ENCODE data around the gene CPHXL.

CPHXL gene

DNA sequence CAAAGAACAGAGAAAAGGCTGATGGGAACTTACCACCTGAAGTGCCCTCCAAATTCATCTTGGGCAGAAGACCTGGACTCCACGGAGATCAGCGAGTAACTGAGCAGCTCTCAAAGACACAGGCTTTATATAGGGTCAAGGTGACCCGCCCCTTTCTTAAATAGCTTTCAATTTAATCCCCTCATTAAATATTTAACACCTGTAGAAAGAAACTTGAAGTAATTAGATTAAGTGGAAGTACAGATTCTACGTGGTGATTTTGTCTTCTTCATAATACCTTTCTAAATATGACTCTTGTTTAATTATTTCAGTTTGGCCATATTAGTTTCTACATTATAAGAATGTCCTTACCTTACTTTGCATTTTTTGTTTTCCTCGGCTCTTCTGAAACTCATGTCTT lies 24.9 kb downstream of the CPHXL start, which contains the start of gene DUXB:
Gene DUXB (minus strand): TSS at position 101 of the 400 bp plus-strand sequence. CDS start 43 bp downstream, at position 58.
- DNase-seq (ENCODE audit: low read depth in 2 of 2), result no peak

- no peak for DNase-seq (ENCODE audit: low read depth in 2 of 2)
Observed at GRCh38 chr16:75697571-75697970, 28.7 kb downstream of the CPHXL start.

GRCh38 chr16:75695708-75696107 lies 30.6 kb downstream of the CPHXL start:
- DNase-seq (ENCODE audit: low read depth in 2 of 2), result no peak

DNA sequence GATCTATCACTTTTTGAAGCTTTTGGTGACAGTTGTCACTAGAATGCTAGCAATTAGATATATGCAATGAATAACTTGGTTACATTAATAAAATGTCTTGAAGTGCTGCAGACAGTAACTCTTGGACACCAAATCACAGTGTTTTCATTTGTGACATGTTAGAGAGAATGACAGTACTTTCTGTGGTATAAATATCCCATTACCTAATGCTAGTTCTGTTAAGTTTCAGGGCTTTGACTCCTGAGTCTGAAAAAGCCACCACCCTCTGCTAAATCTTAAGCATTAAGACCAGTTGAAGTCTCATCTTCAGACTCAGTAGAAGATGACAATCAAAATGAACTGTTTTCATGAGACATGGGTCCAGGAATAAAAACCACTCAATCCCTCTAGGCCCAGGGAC lies 38.9 kb downstream of the CPHXL start:
- DNase-seq (ENCODE audit: low read depth in 2 of 2), result no peak

DNA sequence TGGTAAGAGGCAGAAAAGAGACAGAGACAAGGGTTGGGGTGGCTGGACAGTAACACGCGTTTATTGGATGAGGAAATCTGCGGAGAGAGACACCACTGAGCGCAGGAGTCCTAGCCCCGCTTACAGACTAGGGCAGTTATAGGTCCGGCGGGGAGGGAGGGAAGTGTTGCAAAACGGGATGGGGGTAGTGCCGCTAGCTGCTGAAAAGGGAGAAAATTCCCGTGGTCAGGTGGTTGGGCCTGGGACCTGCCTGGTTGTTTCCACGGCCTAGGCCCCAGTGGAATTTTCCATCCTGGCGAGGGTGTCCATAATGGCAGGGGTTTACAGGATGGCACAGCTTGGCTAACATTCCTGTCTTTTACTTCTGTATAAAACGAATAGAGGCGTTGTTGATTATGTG lies 44.0 kb downstream of the CPHXL start:
- DNase-seq (ENCODE audit: low read depth in 2 of 2), result no peak

GRCh38 chr16:75679366-75679765 lies 46.9 kb downstream of the CPHXL start:
- DNase-seq (ENCODE audit: low read depth in 2 of 2), result no peak

GRCh38 chr16:75676909-75677308 lies 49.4 kb downstream of the CPHXL start, which contains the start of gene CPHXL2:
Gene CPHXL2 (minus strand): TSS chr16:75677009. CDS start chr16:75676999, 10 bp downstream.
- no peak for DNase-seq (ENCODE audit: low read depth in 2 of 2)

DNA sequence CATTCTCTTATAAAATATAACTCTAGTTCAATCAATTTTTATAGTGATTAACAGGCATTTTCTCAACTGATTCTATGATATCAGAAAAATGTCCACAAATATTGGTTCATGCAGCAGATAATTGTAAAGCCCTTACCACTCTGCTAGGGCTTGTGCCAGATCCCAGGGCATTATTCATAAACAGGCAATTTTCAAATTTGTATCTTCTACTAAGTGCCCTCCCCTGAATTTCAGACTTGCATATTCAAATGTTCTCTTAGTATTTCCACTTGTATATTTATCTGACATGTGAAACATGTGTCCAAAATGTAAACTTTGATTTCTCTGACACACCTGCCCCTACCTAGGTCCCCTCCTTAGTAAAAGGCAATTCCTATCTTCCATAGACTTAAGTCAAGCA lies 58.8 kb downstream of the CPHXL start:
- DNase-seq (ENCODE audit: low read depth in 2 of 2), result no peak

All from stimulated activated CD8-positive, alpha-beta memory T cell treated with anti-CD3 and anti-CD28 coated beads, Interleukin-15, amount 100 ng/mL, for 4 hours (primary cell).